ENCODE results near the gene RAD51D. TPM values are rescaled to one million over a fixed set of nuclear protein-coding genes. Genes with fewer than 3 reads are reported as not detected.
"Not testable (repeated sequence)": the region's sequence is repeated elsewhere in the genome, so short reads cannot be mapped to it uniquely, and the experiment has no call there.

RAD51D gene
- total RNA-seq, 2 experiments from 2014 or later = 19.9 to 31.8 TPM

DNA sequence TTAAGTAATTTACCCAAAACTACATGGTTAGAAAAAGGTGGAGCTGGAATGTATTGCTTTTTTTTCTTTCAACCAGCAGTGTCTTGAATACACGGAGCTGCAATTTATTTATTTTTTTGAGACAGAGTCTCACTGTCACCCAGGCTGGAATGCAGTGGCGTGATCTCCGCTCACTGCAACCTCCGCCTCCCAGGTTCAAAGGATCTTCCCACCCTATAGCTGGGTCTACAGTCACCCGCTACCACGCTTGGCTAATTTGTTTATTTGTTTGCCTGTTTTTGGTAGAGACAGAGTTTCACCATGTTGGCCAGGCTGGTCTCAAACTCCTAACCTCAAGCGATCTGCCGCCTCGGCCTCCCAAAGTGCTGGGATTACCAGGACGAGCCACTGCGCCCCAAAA is 29.0 kb downstream of the RAD51D start:
- H3K27ac Mint-ChIP-seq; H3K36me3 Mint-ChIP-seq (ENCODE audit: low read depth); intact Hi-C loops (cut with DNase I, micrococcal nuclease); DNase-seq; H3K27me3 Mint-ChIP-seq; ATAC-seq; H3K9me3 Mint-ChIP-seq (ENCODE audit: low read depth): not testable (repeated sequence)
- Mint-ChIP-seq H3K4me1 (peaks cover 39% of the 10 kb centered on the region), H3K4me3 (peak overlapping the region; percentile 77)
- ChIA-PET CTCF (interaction anchor here (1.0 to 2.8 kb wide), 10 partner anchors 9 to 132 kb away, joined by 3 to 34 read pairs (median 12); partner anchors contain the start of genes RAD51D and RFFL), POLR2A (interaction anchor here (0.6 kb wide), 1 partner anchor 484 kb away, joined by 3 read pairs; no protein-coding TSS in a partner anchor)

DNA sequence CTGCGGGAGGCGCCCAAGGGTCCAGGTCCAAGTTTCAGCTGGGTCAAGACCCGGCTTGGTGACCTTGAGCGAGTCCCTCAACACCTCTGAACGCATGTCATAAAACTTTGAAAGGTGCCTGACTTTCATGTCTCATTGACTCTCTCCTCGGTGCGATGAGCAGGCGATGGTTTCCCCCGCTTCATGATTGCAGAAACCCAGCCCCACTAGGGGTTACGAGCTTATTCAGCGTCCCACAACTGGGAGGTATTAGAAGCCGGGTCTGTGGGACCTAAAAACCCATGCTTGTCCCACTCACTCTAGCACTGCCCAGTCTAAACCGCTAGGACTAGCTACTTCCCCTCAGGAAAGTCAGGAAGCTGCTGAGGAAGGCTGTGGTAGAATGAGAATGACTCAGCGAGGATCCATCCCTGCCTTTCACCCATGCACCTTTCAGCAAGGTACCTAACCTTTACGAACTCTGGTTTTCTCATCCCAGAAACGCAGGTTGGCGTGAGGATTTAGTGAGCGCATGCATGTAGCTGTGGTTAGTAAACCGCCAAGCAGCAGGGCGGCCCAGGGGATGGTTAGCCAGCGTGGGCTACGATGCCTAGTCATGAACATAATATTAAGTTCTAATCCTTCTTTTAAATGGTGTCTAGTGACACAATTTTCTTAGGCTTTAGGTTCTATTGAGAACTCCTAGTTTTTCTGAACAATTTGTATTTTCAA is 29.9 kb downstream of the RAD51D start:
- intact Hi-C loops (cut with DNase I, micrococcal nuclease) = loop anchor here (1.0 to 5.0 kb wide), 14 partner anchors 15 to 498 kb away; partner anchors contain the start of genes CCT6B (in 2 of the 2), LIG3 (in 2 of the 2), RAD51D (in 2 of the 2) and RFFL (in 2 of the 2)

DNA sequence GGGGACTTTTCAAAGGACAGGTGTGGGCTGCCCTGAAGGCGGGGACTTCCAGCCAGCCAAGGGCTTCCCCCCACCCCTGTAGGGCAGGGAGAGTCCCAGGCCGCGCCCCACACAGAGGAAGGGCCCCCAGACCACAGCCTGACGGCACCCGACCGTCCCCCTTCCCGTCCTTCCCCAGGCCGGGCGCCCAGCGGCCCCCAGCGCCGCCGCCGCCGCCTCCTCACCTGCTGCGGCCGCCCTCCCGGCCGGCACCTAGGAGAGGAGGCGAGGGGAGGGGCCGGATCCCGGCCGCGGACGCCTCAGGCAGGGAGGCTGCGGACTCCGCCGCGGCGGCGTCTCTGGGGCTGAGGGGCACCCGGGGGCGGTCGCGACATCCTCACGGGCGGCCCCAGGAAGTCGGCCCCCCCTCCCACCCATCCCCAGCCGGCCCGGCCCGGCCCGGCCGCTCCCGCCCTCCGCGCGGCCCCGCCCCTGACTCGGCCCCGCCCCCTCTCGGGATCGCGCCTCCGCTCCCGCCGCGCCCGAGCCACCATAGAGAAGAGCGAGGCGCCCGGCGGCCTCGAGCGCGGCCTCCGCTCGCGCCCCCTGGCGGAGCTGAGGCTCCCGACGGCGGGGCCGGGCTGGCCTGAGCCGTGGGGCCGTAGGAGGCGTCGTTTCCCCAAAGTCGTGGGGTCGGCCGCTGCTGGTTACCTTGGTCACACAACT is 30.6 kb downstream of the RAD51D start:
- peak; percentile 77 for ATAC-seq
- peak; percentile 95 for DNase-seq
- Mint-ChIP-seq H3K9me3 (ENCODE audit: low read depth) (no peaks in the 10 kb centered on the region), H3K4me3 (peak overlapping the region; percentile 89), H3K27ac (peak overlapping the region; percentile 97), H3K27me3 (no peaks in the 10 kb centered on the region), H3K36me3 (ENCODE audit: low read depth) (peaks cover 2% of the 10 kb centered on the region), H3K4me1 (peaks cover 54% of the 10 kb centered on the region)
- ChIA-PET CTCF (interaction anchor here (0.6 to 2.8 kb wide), 19 partner anchors 8 to 1513 kb away, joined by 3 to 34 read pairs (median 9); partner anchors contain the start of genes RAD51D and RFFL), POLR2A (interaction anchor here (0.6 to 1.3 kb wide), 7 partner anchors 16 to 70 kb away, joined by 3 to 10 read pairs (median 4); partner anchors contain the start of gene RAD51D)
- intact Hi-C loops (cut with DNase I, micrococcal nuclease) = loop anchor here (1.0 to 5.0 kb wide), 14 partner anchors 14 to 498 kb away; partner anchors contain the start of genes CCT6B (in 2 of the 2), LIG3 (in 2 of the 2), RAD51D (in 2 of the 2) and RFFL (in 2 of the 2)

More for the DNA sequence above, 29.9 kb downstream of the RAD51D start:
- POLR2A ChIA-PET = interaction anchor here (0.6 to 1.3 kb wide), 6 partner anchors 17 to 71 kb away, joined by 3 to 10 read pairs (median 4); partner anchors contain the start of gene RAD51D
- DNase-seq (peak; percentile 66), ATAC-seq (peak; percentile 40)
- H3K4me3 Mint-ChIP-seq = peak overlapping the region; percentile 77
- no peaks in the 10 kb centered on the region for H3K9me3 Mint-ChIP-seq (ENCODE audit: low read depth)
- CTCF ChIA-PET = interaction anchor here (0.6 to 2.8 kb wide), 27 partner anchors 9 to 1513 kb away, joined by 3 to 34 read pairs (median 5); partner anchors contain the start of genes RAD51D and RFFL
- peak overlapping the region; percentile 97 for H3K27ac Mint-ChIP-seq
- H3K4me1 Mint-ChIP-seq = peaks cover 48% of the 10 kb centered on the region
- H3K36me3 Mint-ChIP-seq (ENCODE audit: low read depth) = peaks cover 2% of the 10 kb centered on the region
- H3K27me3 Mint-ChIP-seq = no peaks in the 10 kb centered on the region

DNA sequence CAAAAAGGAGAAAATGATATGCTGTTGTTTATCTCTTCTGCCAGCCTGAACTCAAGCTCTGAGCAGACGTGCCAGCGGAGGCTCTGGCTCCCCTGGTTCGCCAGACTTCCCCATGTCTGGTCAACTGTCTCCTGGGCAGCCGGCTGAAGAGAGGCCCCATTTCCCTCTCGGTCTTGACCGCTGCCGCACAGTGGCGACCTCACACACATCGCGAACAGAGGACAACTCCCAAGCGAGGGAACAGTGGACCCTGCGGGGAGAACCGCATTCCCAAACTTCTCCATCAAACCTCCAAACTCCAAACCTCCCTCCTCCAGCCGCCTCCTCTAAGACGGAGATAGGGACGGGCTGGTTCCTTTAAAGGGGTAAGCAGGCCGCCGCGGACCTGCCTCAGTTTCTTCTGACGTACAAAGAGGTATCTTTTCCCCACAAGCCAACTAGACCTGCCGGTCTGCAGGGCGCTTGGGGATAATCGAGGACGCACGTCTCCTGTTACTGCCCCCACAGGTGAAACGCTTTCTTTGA is 31.2 kb downstream of the RAD51D start:
- no peaks in the 10 kb centered on the region for H3K27me3 Mint-ChIP-seq
- intact Hi-C loops (cut with DNase I, micrococcal nuclease) = loop anchor here (1.0 to 5.0 kb wide), 5 partner anchors 14 to 489 kb away; partner anchors contain the start of genes CCT6B (in 1 of the 2), PEX12 (in 1 of the 2) and ZNF830 (in 1 of the 2)
- no peaks in the 10 kb centered on the region for H3K9me3 Mint-ChIP-seq (ENCODE audit: low read depth)
- peak; percentile 4 for ATAC-seq
- peaks cover 2% of the 10 kb centered on the region for H3K36me3 Mint-ChIP-seq (ENCODE audit: low read depth)
- DNase-seq = peak; percentile 46
- peaks cover 58% of the 10 kb centered on the region for H3K4me1 Mint-ChIP-seq
- ChIA-PET POLR2A (no interaction called here), CTCF (interaction anchor here (0.8 to 4.0 kb wide), 8 partner anchors 11 to 90 kb away, joined by 3 to 21 read pairs (median 4); partner anchors contain the start of gene RFFL)
- peak overlapping the region; percentile 90 for H3K27ac Mint-ChIP-seq
- peak overlapping the region; percentile 89 for H3K4me3 Mint-ChIP-seq

DNA sequence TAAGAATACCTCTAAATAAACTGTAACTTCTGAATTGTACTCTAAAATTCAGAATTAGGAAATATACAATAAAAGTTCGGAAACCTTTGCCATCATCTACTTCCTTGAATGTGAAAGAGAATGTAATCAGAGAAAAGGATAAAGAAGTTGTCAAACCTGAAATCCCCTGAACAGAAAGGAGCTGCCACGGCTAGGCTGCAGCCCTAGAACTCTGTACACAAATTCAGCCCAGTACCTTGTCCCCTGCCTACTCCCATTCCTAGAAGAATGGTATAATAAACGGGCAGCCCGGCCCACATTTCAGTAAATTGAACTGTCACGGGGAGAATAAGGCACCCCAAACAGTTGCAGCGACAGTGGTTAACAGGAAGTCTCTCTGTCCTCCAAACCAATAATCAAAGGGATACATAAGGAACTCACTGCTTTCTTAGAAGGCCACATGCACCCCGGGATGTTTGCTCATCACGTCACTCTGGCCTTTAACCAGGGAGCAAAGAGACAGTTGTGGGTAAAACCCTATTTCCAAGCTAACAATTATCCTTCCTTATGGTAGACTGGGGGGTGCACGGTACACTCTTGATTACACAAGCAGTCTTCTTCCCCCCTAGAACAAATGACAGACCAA is 31.8 kb downstream of the RAD51D start:
- no peak for ATAC-seq
- H3K4me3 Mint-ChIP-seq = peak overlapping the region; percentile 89
- H3K9me3 Mint-ChIP-seq (ENCODE audit: low read depth) = no peaks in the 10 kb centered on the region
- peak; percentile 55 for DNase-seq
- H3K4me1 Mint-ChIP-seq = peaks cover 64% of the 10 kb centered on the region
- ChIA-PET CTCF (interaction anchor here (0.7 to 4.0 kb wide), 10 partner anchors 10 to 89 kb away, joined by 3 to 21 read pairs (median 4); partner anchors contain the start of gene RFFL), POLR2A (interaction anchor here (0.6 to 0.8 kb wide), 2 partner anchors 41 to 124 kb away, joined by 5 to 13 read pairs; no protein-coding TSS in a partner anchor)
- H3K27me3 Mint-ChIP-seq = no peaks in the 10 kb centered on the region
- peaks cover 2% of the 10 kb centered on the region for H3K36me3 Mint-ChIP-seq (ENCODE audit: low read depth)
- intact Hi-C loops (cut with DNase I, micrococcal nuclease) = loop anchor here (1.0 to 5.0 kb wide), 5 partner anchors 13 to 489 kb away; partner anchors contain the start of genes CCT6B (in 1 of the 2), PEX12 (in 1 of the 2) and ZNF830 (in 1 of the 2)
- peak overlapping the region; percentile 90 for H3K27ac Mint-ChIP-seq

DNA sequence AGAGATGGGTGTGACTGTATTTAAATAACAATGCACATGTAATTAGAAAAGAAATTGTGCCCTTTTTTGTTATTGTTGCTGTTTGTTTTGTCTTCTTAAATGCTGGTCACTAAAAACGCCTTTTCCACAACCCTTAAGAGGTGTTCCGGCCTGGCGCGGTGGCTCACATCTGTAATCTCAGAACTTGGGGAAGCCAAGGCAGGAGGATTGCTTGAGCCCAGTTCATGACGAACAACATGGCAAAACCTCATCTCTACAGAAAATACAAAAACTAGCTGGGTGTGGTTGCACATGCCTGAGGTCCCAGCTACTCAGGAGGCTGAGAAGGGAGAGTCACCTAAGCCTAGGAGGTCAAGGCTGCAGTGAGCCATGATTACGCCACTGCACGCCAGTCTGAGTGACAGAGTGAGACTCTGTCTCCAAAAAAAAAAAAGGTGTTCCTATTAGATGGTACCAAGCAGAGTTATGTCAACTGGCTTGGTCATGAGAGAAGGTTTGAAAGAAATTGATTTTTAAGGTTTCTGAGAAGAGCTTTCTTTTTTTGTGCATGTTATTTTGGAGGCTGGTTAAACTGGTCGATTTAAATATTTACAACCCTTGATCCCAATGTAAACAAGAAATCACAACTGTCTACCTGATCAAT is 32.6 kb downstream of the RAD51D start:
- peaks cover 2% of the 10 kb centered on the region for H3K36me3 Mint-ChIP-seq (ENCODE audit: low read depth)
- ChIA-PET POLR2A (interaction anchor here (0.6 to 1.0 kb wide), 3 partner anchors 40 to 123 kb away, joined by 3 to 13 read pairs (median 5); no protein-coding TSS in a partner anchor), CTCF (interaction anchor here (0.5 to 4.0 kb wide), 10 partner anchors 10 to 88 kb away, joined by 3 to 21 read pairs (median 4); partner anchors contain the start of gene RFFL)
- no peaks in the 10 kb centered on the region for H3K27me3 Mint-ChIP-seq
- H3K4me3 Mint-ChIP-seq = peak overlapping the region; percentile 89
- H3K27ac Mint-ChIP-seq = peak overlapping the region; percentile 90
- intact Hi-C loops (cut with DNase I, micrococcal nuclease) = loop anchor here in 1 of 2 experiments (5.0 kb wide), 1 partner anchor 490 kb away; the partner anchor contains the start of gene PEX12
- DNase-seq = peak; percentile 30
- H3K9me3 Mint-ChIP-seq (ENCODE audit: low read depth) = no peaks in the 10 kb centered on the region
- ATAC-seq = no peak
- peaks cover 72% of the 10 kb centered on the region for H3K4me1 Mint-ChIP-seq

DNA sequence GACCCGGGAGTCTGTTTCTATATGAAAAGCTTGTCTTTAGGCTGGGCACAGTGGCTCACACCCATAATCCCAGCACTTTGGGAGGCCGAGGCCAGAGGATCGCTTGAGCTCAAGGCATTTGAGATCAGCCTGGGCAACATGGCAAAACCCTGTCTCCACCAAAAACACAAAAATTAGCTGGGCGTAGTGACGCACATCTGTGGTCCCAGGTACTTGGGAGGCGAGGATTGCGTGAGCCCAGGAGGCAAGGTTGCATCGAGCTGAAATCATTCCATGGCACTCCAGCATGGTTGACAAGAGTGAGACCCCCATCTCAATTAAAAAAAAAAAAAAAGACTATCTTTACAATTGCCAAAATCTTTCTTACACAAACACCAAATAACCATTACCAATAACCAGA is 33.5 kb downstream of the RAD51D start:
- H3K4me1 Mint-ChIP-seq = peaks cover 77% of the 10 kb centered on the region
- peak overlapping the region; percentile 59 for H3K27ac Mint-ChIP-seq
- peak overlapping the region; percentile 89 for H3K4me3 Mint-ChIP-seq
- ChIA-PET CTCF (interaction anchor here (0.7 to 4.0 kb wide), 6 partner anchors 9 to 105 kb away, joined by 3 to 21 read pairs (median 4); partner anchors contain the start of gene RFFL), POLR2A (interaction anchor here (1.0 to 1.2 kb wide), 2 partner anchors 40 to 63 kb away, joined by 3 read pairs; no protein-coding TSS in a partner anchor)
- no peaks in the 10 kb centered on the region for H3K27me3 Mint-ChIP-seq
- intact Hi-C loops (cut with DNase I, micrococcal nuclease) = loop anchor here in 1 of 2 experiments (5.0 kb wide), 1 partner anchor 491 kb away; the partner anchor contains the start of gene PEX12
- H3K9me3 Mint-ChIP-seq (ENCODE audit: low read depth) = no peaks in the 10 kb centered on the region
- ATAC-seq (no peak), DNase-seq (no peak)
- H3K36me3 Mint-ChIP-seq (ENCODE audit: low read depth) = peaks cover 2% of the 10 kb centered on the region

DNA sequence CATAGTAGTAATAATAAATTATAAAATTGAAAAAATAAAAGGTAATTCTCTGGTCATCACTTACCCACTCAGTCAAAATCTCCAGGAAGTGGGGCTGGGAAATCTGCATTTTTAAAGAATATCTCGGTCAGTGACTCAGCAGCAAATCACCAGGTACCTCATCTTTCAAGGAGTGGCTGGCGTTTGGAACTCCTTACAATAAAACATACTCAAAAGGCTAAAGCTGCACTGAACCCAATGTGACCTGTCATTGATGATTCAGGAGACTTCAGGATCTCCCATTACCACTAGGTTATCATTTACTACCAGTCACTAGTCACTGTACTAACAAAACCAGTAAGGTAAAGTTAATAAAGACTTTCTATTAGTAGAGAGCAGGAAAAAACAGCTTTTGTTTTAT is 34.7 kb downstream of the RAD51D start:
- ChIA-PET CTCF (interaction anchor here (1.3 to 4.0 kb wide), 7 partner anchors 10 to 104 kb away, joined by 3 to 21 read pairs (median 3); partner anchors contain the start of gene RFFL), POLR2A (interaction anchor here (0.6 to 1.2 kb wide), 3 partner anchors 35 to 703 kb away, joined by 3 to 7 read pairs (median 3); no protein-coding TSS in a partner anchor)
- peaks cover 79% of the 10 kb centered on the region for H3K4me1 Mint-ChIP-seq
- ATAC-seq (no peak), DNase-seq (peak; percentile 32)
- no peaks in the 10 kb centered on the region for H3K9me3 Mint-ChIP-seq (ENCODE audit: low read depth)
- intact Hi-C loops (cut with DNase I, micrococcal nuclease) = loop anchor here in 1 of 2 experiments (5.0 kb wide), 2 partner anchors 127 to 492 kb away; partner anchors contain the start of gene PEX12
- peak overlapping the region; percentile 51 for H3K27ac Mint-ChIP-seq
- peaks cover 2% of the 10 kb centered on the region for H3K36me3 Mint-ChIP-seq (ENCODE audit: low read depth)
- H3K27me3 Mint-ChIP-seq = no peaks in the 10 kb centered on the region
- no peak overlapping the region for H3K4me3 Mint-ChIP-seq

DNA sequence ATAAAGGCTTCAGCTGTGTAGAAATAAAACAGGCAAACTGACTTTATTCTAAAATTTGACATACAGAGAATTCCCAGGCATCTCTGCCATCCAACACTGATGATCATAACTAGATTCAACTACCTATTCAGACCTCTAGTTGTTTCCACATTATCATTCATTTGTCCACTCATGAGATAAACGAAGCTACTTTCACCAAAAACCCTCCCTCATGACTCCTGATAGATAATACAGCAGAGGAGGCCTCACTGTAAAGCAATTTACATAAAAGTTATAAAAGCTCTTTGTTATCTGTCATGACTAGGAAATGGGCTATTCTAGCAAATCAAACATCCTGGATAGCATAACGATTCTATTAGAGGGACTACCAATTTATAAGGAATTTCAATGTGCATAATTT is 36.6 kb downstream of the RAD51D start:
- Mint-ChIP-seq H3K36me3 (ENCODE audit: low read depth) (peaks cover 2% of the 10 kb centered on the region), H3K4me1 (peaks cover 84% of the 10 kb centered on the region), H3K9me3 (ENCODE audit: low read depth) (no peaks in the 10 kb centered on the region), H3K4me3 (peak overlapping the region; percentile 10), H3K27ac (peak overlapping the region; percentile 76), H3K27me3 (no peaks in the 10 kb centered on the region)
- ATAC-seq (no peak), DNase-seq (no peak)
- POLR2A ChIA-PET = interaction anchor here (1.7 to 2.0 kb wide), 3 partner anchors 10 to 36 kb away, joined by 7 to 9 read pairs (median 7); partner anchors contain the start of gene RFFL
- intact Hi-C loops (cut with DNase I, micrococcal nuclease) = loop anchor here (2.0 to 5.0 kb wide), 2 partner anchors 14 to 129 kb away; no protein-coding TSS in a partner anchor
- CTCF ChIA-PET = interaction anchor here (0.7 to 2.0 kb wide), 8 partner anchors 10 to 84 kb away, joined by 3 to 8 read pairs (median 4); partner anchors contain the start of gene RFFL
